Urothelium cell line (cell line): Measurements from ENCODE around the gene XIRP2.
"Not testable (repeated sequence)": the region's sequence is repeated elsewhere in the genome, so short reads cannot be mapped to it uniquely, and the experiment has no call there.

Experiments used
- DNase-seq: peaks from one replicate; pipeline ENCODE4 v3.0.0; 2011; ENCODE audit warnings: low spot score, mixed read lengths
- FAIRE-seq: peaks from 2 replicates; lab custom pipeline; 2011; peaks lifted over from hg19 to GRCh38; lab: Jason Lieb, UNC

XIRP2 gene

DNA sequence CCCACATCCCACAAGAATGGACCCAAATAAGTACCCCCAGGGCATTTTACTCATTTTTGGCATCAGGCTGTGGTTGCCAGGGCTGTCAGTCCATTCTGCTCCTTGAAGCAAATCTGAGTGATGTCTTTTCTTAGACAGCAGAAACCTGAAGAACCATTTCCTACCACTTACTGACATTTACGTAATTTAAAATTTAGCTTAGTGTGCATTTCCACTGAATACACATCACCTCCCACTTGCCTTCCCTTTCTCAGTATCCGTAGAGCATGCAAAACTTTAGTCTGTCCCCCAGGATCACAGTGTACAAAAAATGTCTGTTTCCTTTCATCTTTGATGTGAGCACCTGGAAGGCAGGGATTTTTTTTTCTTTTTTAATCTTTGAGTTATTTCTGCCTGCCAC is 130.3 kb downstream of the XIRP2 start:
- FAIRE-seq (no peak), DNase-seq (no peak)

DNA sequence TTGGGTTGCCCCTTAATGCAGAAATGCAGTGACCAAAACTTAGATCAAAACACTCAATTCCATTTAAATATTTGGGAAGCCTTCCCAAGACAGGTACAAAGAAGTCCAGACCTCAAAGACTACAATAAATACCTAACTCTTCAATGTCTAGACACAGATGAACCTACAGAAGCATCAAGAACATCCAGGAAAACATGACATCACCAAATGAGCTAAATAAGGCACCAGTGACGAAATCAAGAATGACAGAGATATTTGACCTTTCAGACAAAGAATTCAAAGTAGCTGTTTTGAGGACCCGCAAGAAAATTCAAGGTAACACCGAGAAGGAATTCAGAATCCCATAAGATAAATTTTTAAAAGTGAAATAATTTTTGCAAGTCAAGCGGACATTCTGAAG is 140.2 kb downstream of the XIRP2 start:
- no peak for FAIRE-seq

DNA sequence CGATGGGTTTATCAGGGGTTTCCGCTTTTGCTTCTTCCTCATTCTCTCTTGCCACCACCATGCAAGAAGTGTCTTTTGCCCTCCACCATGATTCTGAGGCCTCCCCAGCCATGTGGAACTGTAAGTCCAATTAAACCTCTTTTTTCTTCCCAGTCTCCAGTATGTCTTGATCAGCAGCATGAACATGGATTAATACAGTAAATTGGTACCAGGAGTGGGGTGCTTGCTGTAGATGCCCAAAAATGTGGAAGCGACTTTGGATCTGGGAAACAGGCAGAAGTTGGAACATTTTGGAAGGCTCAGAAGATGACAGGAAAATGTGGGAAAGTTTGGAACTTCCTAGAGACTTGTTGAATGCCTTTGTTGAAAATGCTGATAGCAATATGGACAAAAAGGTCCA is 146.7 kb downstream of the XIRP2 start:
- not testable (repeated sequence) for DNase-seq, FAIRE-seq

More for the DNA sequence above, 140.2 kb downstream of the XIRP2 start:
- DNase-seq = no peak

DNA sequence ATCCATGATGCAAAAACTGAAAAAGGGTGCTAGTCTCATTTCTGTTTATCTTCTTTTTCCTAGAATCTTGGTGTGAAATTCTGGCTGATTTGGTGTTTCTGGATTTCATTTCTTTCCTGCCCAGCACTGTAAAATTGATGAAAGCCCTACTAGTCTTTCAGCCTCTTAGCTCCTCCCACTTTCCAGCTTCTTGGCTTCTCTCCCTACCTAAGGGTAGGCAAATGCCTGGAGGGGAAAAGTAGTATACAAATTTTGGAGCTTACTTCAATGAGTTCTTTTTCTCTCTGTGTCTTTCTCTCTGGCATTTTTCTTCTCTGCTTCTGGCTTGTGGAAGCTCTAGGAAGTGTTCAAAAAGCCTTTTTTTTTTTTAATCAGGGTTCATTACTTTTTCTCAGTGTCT is 160.5 kb downstream of the XIRP2 start:
- FAIRE-seq (no peak), DNase-seq (no peak)

DNA sequence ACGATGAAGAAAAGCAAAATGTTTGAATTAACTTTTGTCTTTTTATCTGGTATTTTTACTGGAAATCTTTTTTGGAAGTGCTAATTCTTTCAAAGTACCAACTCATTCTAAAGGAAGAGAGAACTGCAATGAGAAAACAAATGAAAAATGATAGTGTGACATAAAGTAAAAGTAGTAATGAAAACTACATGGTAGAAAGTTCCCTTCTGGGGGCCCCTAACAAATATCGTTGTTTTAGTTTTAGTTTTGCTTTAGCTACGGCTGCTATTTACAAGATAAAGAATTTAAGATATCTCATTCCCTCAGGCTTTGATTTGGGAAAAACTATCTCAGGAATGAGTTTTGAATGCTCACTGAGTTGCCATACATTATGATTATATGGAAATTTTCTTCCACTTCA is 161.4 kb downstream of the XIRP2 start:
- FAIRE-seq (no peak), DNase-seq (no peak)

DNA sequence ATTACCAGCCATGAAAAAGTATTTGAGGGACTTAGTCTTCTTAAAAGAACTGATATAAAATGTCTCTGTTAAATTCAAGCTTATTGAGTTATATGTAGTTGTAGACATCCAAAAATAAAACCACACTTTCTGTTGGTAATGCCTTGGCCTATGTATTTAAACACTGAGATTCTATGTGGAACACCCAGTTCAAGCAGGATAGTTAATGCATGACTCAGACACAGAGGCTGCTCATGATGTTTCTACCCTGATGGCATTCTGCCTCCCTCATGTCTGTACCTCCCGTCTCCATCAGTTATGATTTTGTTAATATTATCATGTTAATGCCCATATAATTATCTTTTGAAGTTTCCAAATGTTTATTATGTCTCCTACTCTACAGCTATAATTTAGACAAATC is 164.5 kb downstream of the XIRP2 start:
- DNase-seq = peak; percentile 37
- no peak for FAIRE-seq

DNA sequence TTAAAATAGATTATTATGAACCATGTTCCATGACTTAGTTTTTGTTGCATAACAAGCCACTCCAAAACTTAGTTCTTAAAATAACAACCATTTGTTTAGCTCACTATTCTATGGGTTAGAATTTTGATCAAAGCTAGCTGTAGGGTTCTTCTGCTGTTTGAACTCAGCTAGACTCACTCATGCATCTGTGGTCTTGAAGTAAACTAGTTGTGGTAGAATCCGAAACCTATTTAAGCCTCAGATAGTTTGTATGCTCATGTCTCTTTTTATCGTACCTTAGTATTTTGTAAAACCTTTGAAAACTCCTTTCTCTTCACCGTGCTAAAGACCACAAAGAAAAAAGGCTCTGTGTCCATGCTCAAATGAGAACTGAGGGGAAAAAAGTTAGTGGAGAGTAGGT is 166.6 kb downstream of the XIRP2 start:
- DNase-seq (no peak), FAIRE-seq (no peak)

DNA sequence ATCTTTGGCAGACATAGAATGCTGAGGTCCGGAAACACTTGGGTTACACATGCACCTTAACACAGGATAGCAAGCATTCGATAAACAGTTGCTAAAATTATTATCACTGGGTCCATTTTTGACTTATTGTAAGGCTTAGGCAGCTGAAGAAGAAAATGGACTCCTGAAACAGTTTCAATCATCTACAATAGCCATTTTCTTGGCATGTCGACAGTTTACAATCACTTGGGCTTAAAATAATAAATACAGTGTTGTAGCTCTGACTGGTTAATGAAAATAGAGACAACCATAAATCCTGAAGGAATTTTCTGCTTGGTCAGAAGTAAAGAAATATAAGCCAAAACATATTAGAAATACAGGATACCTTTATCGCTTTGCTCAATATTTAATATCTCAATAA is 169.2 kb downstream of the XIRP2 start:
- no peak for FAIRE-seq
- DNase-seq = no peak

DNA sequence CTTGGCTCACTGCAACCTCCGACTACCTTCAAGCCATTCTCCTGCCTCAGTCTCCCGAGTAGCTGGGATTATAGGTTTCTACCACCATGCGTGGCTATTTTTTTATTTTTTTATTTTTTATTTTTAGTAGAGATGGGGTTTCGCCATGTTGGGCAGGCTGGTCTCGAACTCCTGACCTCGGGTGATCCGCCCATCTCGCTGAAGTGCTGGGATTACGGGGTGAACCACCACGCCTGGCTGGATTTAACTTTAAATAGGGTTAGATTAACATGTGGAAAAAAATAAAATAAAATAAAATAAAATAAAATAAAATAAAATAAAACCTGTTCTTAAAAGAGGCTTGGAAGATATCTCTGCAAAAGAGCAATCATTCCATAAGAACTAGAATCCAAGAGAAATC is 170.9 kb downstream of the XIRP2 start:
- no peak for FAIRE-seq
- no peak for DNase-seq

DNA sequence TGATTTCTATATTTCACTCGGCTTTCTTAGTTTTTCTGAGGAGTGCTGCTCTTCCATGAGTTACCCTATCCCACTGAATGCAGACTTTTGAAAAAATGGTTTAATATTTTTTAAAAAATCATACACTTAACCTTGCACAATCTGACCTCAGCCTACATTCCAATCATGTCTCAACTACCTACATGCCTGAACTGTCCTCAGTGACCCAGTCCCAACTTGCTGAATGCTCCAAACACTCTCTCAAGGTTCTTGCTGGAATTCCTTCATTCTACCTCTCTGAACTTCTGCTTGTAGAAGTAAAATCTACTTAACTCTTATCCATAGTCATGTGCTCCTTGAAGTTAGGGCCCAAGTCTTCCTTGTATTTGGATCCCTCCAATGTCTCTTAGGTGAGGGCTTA is 181.6 kb downstream of the XIRP2 start:
- no peak for FAIRE-seq
- no peak for DNase-seq

DNA sequence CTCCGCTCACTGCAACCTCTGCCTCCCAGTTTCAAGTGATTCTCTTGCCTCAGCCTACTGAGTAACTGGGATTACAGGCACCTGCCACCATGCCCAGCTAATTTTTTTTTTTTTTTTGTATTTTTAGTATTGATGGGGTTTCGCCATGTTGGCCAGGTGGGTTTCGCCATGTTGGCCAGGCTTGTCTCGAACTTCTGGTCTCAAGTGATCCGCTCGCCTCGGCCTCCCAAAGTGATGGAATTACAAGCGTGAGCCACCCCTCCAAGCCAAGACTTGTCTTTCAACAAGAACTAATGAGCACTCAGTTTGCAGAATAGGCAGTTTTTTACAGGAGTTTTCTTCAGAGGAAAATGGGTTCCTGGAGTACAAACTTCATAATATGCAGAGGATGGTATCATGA is 187.4 kb downstream of the XIRP2 start:
- FAIRE-seq, DNase-seq: not testable (repeated sequence)

DNA sequence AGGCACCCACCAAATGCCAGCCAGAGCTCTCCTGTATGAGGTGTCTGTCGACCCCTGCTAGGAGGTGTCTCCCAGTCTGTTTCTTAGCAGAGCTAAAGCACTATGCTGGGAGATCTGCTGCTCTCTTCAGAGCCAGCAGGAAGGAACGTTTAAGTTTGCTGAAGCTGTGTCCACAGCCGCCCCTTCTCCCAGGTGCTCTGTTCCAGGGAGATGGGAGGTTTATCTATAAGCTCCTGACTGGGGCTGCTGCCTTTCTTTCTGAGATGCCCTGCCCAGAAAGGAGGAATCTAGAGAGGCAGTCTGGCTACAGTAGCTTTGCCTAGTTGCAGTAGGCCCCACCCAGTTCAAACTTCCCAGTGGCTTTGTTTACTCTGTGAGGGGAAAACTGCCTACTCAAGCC is 210.7 kb downstream of the XIRP2 start:
- not testable (repeated sequence) for DNase-seq, FAIRE-seq

DNA sequence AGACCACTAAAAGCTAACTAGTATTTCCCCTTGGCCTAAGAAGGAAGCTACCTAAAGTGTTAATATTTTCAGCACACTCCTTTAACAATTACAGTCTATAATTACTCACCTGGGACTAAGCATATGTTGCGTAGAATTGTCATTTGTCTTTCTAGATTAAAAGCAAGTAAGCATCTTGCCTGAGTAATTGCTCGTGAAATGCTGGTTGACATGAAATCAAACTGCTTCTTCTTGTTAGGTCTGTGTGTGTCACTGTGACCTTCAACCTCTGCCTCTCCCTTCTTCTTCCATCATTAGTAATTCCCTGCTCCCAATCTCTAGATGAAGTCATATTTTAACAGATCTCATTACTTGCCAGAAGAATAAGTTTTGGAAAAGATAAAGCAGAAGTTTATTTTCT is 212.2 kb downstream of the XIRP2 start:
- DNase-seq = no peak

DNA sequence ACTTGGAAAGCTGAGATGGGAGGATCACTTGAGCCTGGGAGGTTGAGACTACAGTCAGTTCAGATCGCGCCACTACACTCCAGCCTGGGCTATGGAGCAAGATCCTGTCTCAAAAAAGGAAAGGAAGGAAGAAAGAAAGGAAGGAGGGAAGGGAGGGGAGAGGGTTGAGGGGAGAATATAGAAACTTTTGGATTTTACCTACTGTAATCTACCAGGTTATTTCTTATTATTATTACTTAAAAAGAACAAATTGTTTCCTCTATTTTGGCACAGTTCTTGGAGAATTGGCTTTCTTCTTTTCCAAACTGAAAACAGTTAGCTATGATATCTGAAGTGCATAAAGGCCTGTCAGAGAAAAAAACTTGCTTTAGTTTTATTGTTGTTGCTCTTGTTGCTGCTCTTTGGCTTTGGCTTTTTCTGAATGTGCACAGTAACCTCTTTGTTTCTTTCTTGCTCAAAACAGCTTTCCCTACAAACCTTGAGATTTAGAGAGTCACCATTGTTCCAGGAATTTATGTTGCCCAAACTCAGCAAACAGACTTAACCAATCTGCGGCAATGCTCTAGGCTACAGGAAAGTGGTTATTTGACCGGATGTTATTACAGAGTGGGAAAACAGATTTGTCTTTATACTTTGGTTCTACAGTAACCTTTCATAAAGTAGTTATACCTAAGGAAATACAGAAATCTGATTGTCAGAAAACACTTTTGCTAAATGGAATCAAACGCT is 214.9 kb downstream of the XIRP2 start:
- FAIRE-seq (no peak), DNase-seq (no peak)

More for the DNA sequence above, 212.2 kb downstream of the XIRP2 start:
- FAIRE-seq = no peak

DNA sequence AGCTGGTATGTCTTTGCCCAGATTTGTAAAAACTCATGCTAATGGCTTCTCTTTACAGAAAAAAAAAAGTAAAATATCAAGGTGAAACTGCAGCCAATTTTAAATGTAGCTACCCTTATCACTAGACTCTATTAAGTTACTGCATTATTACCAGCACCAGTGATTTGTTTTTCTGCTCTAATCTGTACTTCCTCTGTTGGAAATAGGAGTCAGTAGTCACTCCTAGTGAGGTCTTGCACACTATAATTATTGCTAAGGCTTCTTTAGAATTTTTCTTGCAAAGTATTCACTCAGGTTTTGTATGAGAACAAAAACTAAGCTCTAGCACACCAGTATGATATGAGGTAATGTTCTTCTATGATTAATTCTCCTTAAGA is 215.5 kb downstream of the XIRP2 start:
- DNase-seq (no peak), FAIRE-seq (no peak)

DNA sequence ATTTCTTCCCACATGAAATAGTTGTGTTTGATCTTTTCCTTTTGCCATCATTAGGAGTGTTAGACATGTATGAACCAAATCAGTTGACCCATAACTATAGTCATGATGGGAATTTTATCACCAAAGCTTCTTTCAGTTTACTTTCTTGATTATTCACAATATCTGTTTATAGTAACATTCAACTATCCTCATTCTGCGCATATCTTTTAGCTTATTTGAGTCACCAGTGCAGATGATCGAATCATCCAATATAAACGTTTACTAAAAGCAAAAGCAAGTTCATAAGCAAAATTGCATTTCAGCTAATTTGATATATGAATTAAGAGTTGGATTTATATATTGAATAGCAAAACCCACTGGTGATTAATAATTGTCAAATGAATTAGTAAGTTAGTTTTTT is 216.4 kb downstream of the XIRP2 start:
- FAIRE-seq = no peak
- no peak for DNase-seq

DNA sequence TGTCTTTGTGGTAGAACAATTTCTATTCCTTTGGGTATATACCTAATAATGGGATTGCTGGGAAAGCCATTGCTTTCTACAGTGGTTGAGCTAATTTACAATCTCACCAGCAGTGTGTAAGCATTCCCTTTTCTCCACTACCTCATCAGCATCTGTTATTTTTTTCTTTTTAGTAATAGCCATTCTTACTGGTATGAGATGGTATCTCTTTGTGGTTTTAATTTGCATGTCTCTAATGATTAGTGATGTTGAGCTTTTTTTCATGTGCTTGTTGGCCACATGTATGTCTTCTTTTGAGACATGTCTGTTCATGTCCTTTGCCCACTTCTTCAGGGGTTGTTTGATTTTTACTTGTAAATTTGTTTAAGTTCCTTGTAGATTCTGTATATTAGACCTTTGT is 221.4 kb downstream of the XIRP2 start:
- not testable (repeated sequence) for FAIRE-seq, DNase-seq

DNA sequence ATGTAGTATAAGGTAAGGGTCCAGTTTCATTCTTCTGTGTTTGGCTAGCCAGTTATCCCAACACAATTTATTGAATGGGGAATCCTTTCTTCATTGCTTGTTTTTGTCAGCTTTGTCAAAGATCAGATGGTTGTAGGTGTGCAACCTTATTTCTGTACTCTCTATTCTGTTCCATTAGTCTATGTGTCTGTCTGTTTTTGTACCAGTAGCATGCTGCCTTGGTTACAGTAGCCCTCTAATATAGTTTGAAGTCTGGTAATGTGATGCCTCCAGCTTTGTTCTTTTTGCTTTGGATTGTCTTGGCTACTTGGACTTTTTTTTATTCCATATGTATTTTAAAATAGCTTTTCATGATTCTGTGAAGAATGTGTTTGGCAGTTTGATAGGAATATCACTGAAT is 222.1 kb downstream of the XIRP2 start:
- DNase-seq (no peak), FAIRE-seq (no peak)

DNA sequence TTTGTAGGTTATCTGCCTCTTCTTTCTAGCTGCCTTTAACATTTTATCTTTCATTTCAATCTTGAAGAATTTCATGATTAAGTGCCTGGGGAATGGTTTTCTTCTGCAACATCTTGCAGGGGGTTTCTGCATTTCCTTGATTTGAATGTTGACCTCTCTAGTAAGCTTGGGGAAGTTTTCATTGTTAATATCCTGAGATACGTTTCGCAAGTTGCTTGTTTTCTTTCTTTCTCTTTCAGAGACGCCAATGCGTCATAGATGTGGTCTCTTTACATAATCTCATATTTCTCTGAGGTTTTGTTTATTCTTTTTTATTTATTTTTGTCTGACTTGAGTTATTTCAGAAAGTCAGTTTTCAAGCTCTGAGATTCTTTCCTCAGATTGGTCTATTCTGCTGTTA is 225.7 kb downstream of the XIRP2 start:
- no peak for DNase-seq
- no peak for FAIRE-seq

DNA sequence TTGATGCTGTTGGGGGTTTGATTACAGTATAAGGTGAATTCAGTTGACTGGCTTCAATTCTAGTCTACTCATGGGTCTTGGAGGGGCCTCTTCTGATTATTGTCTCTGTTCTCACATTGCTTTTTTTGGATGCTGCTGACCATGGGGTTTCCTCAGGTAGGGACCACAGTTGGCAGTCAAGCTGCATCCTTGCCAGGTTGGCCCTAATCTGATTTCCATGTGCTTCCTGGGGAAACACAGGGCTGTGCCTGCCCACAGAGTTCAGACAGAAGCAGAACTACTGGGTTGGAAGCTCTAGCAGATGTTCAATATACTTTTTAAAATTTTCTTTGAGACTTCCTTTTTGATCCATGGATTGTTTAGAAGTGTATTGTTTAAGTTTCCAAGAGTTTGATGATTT is 227.3 kb downstream of the XIRP2 start:
- FAIRE-seq = no peak
- DNase-seq = no peak

DNA sequence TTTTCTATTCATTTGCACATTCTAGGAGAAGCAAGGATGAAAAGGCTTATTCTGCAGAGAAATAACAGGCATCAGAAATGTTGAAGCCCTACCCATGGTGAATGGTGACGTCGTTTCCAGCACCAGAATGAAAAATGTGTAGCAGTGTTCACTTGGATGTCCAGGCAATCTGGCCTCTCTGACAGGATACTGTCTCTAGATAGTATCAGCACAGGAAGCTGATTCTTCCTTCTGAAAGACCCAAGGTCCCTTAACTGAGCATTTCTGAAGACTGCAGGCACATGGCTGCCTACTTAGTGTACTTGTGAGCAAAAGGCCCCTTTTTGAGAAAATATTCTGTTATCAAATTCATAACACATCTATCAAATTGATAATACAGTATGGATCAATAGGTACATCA is 234.1 kb downstream of the XIRP2 start:
- no peak for DNase-seq
- FAIRE-seq = no peak

DNA sequence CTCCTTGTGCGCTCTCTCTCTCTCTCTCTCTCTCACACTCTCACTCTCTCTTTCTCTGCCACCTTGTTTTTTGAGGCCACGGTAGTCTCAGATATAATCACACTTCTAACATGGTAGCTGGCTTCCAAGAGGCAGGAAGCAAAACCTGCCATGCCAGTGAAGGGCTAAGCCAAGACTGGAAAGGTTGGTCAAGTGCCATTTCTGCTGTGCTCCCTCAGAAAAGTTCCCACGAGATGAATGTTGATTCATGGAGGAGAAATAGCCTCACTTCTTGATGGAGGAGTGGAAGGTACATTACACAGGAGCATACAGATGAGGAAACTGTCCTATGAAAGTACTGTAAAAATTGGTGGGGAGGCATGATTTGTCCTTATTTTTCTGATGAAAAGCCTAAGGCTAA is 237.9 kb downstream of the XIRP2 start:
- no peak for DNase-seq
- no peak for FAIRE-seq

DNA sequence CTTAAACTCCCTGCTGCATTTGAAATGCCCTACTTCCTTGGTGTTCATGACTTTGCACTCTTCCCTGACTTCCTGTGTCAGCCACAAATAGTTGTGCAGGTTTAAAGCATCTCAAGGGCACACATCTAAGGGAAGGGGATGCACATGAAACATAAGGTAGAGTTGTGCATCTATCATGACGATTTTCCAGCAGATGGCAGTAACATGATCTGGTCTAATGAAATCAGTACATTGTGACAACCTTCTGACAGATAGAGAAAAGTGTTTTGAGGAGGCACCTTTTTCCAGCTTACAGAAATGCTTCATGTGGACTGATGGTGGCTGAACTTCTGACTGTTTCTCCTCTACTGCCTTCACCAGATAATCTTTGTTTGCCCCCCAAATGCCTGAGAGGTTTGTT is 238.9 kb downstream of the XIRP2 start:
- no peak for FAIRE-seq

More for the DNA sequence above, 238.9 kb downstream of the XIRP2 start:
- DNase-seq = peak; percentile 16
